GM21515 (cell line): ENCODE data around the gene C2orf92.

ENCODE experiments used
- ATAC-seq: cut with Tn5 transposase; IDR thresholded peaks from one replicate; pipeline ENCODE4 v1.9.1; 2021; ENCODE audit not compliant: unreplicated experiment

Gene C2orf92

DNA sequence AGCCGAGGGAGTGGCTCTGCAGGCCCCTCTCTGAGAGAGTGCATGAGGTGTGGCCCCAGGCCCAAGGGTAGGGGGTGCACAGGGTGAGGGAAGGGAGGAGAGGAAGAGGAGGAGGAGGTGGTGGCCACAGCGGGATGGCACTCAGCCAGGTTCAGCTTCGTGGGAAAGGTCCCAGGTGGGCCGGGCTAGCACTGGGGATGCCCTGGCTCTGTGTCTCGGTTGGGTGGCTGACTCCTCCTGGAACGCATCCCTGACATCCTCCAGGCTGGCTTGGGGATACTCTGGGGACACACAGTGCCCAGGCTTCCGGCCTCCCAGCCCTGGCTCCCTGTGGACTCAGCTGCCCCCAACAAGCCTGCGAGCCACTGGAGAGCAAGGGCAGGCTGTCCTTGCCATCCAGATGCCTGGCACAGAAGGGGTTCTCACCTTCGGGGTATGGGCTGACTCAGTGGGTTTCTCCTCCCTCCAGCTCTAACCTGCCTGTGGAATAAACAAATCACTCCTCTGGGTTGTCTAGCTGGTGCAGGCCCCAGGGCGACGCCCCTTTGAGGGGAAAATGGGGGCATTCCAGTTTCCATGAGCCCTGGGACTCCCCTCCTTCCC, 43.3 kb downstream of the C2orf92 start:
- no peak for ATAC-seq

DNA sequence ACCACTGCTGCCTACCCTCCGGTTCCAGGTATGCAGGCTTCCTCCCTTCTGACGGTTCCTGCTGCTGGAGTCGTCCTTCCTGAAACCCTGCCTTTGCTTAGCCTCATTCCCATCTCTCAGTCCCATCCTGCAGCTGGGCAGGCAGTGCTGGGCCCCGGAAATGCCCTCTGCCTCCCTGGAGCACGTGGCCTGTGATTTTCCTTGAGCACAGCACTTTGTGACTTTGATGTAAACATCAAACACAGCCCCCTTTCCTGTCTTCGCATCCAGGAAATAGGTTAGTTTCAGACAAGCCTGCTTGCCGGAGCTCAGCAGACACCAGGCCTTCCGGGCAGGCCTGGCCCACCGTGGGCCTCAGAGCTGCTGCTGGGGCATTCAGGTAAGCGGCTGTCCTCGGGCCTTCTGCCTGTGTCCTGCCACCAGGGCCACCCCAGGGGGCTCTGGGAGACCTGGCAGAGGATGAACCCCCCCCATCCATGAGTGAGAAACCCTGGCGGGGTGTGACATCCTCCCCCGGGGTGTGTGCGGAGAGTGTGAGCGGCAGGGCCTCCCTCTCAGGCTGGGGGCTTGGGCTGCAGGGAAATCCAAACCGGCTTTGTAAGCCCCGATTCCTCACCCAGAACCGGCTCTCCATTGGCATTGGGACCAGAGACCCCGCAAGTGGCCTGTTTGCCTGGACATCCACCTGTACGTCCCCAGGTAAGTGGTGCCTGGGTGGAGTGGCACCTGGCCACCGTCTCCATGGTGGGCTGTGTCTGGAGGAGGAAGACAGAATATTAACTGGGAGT, 44.0 kb downstream of the C2orf92 start, which contains the start of gene ZAP70:
TSS of gene ZAP70 (plus strand) at position 281 of the 788 bp plus-strand sequence. CDS start 10,461 bp downstream, outside the sequence.
- no peak for ATAC-seq

DNA sequence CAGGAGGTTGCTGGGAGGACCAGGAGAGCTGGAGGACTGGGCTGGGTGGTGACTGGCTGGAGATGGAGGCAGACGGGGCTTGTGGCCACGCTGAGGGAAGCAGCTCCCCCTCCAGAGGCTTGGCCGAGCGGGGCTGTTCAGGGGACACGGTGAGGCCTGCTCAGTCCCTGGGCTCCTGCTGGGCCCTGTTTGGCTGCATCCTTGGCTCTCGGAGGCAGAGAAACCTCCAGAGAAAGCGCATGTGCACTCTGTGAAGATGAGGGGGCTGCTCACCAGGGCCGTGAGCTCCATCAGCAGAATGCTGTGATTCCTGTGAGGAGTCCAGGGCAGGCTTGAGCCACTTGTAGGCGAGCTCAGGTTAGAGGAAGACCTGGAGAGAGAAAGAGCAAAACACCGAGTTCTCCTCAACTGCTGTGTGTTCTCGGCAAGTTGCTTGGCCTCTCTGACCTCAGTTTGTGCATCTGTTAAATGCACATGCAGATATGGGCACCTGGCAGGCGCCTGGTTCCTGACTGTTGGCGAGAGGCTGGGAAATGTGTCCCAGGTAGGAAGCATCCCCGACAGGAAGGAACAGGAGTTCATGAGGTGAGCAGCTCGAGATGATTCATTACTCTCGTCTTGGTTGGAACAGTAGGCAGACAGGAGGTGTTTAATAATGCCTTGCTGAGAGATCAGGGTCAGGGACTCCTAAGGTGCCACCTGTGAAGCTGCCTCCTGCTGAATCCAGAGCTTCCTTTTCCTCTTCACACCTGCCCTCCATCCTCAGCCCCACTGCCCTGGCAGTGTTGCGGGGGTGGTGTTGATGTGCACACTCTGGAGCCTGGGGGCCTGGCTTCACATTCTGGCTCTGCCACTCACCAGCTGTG, 44.8 kb downstream of the C2orf92 start:
- ATAC-seq, result no peak

DNA sequence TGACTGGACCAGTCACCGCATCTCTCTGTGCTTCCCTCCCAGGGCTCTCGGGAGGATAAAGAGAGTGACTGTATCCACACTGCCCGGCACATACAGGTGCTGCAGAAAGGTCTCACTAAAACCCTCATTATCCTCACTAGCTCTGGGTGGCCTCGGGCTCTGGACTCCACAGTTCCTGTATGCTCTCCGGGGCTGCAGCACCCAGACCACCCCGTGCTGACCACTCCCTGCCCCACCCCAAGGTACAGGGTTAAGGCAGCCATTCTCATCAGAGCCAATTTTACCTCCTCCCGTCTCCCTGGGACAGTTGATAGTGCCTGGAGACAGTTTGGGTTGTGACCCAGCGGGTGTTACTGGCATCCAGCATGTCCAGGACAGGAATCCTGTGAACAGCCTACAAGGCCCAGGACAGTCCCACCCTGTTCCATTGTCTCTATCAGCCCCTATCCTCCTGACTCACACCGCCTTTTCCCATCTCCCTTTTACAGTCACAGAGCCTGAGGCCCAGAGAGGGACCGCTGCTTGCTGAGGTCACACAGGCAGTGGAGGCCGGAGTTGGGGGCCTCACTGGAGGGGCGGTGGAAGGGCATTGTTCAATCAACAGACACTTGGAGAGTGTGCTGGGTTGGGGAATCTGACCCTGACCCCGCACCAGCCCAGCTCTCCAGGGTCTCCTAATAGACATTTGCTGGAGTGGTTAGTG, 45.6 kb downstream of the C2orf92 start:
- no peak for ATAC-seq

DNA sequence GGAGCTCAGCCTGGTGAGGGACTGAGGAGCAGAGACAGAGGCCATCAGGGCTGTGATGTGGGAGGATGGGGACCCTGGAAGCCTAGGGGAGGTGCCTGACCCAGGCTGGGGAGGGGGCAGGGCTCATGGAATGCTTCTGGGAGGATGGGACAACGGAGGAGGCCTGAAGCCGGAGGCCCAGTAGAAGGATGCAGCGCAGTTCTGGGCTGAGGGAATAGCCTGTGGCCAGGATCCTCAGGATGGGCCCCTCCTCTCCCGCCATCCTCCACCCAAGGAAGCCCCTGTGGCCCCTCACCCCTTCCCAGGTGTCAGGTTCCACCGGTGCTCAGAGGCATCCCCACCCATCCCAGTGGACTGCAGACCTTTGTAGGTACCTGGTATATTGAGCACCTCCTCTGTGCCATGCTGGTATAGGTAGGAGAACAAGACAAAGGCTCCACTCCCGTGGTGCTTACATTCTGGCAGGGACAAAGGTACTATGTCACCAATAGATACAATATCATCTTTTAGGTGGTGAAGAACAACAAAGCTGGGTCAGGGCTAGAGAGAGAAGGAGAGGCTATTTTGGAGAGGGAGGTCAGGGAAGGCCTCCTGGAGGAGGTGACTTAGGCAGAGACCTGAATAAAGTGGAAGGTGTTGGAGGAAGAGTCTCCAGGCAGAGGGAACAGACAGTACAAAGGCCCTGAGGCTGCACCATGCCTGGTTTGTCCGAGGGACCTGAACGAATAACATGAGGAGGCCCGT, 46.6 kb downstream of the C2orf92 start:
- ATAC-seq, result no peak

DNA sequence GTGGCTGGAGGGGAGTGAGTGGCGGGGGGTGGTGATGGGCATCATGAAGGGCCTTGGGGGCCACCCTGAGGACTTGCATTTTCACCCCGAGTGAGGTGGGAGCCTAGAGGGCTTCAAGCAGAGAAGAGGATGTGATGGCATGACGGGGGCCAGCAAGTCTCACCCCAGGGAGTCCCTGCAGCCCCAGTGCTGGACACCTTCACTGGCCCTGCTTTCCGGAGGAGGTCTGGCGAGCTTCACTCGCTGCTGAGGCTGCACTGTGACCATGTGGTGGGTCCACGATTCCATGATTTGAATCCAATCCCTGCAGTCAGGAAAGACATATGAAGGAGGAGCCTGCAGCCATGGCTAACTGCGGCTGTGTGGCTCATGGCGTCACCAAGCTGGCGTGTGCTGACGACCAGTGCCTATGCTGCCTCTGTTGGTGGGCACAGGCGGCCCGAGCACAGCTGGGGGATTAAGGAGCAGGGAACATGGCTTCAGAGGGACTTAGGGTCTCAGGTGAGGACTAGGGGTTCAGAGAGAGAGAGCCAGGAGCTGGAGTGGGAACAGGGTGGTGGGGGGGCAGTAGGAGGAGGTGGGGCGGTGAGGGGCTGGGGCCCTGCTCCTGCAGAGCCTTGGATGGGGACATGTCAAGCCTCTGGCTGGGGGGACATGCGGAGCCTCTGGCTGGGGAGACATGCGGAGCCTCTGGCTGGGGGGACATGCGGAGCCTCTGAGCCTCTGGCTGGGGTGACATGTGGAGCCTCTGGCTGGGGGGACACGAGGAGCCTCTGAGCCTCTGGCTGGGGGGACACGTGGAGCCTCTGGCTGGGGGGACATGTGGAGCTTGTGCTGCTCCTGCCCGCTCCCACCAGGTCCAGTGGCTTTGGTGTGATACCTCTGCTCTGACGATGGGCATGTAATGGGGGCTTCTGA, 47.4 kb downstream of the C2orf92 start:
- no peak for ATAC-seq

DNA sequence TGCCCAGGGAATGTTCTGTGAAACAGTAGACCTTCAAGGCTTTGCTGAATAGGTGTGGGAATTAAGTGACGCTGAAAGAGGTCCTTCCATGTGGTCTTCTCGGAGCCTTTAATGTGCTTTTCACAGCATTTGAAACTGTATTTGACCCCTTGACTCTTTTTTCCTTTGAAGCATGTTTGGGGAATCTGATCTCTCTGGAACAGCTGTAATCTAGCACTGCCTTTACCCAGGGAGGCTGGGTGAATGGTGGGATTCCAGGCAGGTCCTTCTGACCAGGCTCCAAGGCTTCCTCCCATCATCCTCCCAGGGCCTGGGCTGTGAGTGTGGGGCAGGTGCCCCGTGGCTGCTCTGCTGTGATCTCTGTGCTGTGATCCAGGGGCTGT, 48.1 kb downstream of the C2orf92 start:
- ATAC-seq, result no peak

DNA sequence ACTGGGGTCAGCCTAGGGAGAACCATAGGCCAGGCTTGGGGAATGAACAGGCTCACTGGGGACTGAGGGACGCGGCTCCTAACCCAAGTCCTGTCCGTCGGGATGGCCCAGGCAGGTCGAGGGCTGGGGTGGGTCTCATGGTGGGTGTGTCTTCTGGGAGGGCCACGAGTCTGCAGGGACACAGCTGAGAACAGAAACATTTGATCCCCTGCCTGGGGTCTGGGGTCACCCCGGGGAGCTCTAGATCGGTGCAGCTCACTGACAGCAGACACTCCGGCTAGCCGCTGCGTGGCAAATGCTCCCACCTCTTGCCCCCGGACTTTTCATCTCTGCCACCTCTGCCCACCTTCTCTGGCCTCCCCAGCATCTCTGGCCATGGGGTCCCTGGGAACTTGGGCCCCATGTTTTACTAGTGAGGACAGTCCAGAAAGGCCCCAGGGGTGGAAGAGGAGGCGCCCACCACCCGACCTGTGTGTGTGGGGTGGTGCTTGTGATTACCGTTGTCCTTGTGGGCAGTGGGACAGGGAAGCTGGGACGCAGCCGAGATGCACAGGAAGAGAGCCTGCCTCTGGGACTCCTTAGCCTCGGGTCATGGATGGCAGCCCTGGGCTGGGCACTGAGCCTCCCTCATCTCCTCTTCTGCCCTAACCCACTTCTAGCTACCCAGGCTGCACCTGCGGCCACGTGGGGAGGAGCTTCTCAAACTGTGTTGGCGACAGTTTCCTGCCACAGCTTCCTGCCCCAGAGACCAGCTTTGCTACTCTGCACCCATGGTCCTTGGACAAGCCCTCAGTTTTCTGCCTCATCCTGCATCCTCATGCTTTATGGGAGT, 48.8 kb downstream of the C2orf92 start:
- no peak for ATAC-seq

DNA sequence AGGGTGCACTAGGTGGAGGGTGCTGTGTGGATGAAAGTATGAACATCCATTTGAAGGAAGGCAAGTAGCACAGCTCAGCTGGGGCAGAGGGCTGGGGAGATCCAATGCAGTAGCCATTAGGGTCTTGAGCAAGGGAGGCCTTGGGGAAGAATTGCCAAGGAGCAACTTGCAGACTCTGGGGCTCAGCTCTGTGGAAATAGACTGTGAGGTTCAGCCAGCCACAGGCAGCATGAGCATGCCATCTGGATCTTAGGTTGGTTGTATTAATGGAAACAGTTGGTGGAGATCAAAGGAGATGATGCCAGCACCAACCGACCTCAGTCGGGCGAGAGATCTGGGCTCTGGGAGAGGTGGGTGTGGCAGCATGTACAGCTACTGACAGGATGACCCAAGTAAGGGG, 49.4 kb downstream of the C2orf92 start:
- ATAC-seq, result no peak

DNA sequence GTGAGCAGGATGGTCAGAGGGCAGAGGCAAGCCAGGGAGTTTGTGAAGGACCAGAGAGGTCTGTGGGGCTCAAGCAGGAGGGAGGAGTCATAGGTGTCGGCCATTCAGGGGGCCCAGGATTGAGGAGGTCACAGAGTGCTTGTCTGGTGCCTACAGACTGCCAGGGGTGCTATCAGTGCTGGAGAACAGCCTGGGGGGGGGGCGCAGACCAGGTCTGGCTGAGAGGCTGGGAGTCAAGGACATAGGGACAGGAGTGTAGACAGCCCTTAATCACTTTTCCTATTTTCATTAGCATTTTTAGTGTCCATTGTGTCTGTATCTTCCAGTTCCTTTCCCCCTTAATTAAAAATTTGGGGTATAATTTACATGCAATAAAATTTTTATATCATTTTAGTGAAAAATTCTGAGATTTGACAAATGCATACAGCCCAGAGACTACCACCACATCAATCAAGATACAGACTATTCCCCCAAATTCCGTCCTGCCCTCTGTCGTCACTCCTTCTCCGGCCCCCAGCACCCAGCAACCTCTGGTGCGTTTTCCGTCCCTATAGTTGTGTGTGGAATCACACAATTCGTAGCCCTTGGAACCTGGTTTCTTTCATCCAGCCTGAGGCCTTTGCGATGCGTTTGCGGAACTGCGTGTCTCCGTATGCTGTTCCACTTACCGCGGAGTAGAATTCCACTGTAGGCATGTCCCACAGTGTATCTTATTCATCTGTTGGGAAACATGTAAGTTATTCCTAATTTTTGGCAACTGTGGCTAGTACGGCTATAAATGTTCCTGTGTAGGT, 50.0 kb downstream of the C2orf92 start:
- ATAC-seq, result no peak

DNA sequence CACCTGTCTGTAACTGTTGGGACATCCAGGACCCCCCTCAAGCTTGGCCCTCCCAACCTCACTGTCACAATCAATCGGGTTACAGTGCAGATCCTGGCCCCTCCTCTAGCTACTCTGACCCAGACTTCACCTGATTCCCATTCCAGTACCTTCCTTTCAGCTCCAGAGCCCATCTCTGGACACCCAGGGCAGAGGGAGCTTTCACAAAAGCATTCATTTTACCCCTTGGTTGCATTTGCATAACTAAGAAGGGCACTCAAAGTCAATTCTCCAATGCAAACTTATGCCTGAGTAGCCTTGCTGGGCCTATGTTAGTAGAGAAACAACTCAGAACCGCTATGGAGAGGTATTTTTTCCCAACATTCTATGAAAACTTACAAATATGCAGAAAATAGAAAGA, 51.2 kb downstream of the C2orf92 start:
- ATAC-seq, result no peak

DNA sequence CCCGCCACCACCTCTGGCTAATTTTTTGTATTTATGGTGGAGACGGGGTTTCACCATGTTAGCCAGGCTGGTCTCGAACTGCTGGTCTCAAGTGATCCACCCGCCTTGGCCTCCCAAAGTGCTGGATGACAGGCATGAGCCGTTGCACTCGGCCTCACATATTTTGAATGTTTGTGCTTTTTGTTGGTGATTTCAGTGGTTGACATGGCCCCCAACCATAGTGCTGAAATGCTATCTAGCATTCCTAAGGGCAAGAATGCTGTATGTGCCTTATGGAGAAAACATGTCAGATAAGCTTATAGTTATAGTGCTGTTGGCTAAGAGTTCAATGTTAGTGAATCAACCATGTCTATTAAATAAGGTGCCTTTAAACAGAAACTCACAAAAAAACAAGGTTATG, 52.7 kb downstream of the C2orf92 start:
- ATAC-seq, result no peak

DNA sequence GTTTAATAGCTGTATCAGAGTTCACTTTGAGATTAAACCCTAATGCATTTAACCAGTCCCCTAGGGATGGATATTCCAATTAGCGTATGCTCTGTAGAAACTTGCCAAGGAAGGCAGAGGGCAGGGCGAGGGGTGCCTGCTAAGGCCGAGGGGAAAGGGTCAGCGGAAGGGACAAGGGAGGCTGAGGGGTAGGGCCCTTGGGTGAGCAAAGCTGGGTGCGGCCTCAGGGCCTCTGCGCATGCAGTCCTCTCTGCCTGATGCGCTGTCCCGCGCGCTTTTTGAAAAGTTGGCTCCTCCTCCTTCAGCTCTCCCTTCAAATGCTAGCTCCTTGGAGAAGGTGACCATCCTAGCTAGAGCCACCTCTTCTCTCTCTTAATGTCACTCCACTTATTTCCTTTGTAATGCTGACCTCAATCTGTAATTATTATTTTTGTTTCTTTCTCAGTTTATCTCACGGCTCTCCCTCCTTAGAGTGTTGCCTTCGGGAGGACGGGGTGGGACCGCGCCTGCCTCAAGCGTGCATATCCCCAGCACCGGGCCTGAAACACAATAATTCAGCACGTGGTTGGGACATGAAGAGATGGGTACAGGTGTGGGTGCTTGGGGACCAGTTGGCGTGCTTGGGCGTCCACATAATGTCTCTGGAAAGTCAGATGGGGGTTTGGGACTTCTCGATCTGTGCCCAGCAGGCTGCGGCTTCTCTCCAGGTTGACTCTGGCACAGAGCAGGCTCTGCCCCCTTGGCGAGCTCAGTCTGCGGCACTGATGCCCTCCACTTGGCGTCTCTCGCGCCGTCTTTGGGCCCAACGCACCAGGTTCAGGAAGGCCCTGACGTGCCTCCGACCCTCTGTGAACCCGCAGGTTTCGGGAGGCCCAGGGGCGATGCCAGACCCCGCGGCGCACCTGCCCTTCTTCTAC, 53.9 kb downstream of the C2orf92 start:
- no peak for ATAC-seq

DNA sequence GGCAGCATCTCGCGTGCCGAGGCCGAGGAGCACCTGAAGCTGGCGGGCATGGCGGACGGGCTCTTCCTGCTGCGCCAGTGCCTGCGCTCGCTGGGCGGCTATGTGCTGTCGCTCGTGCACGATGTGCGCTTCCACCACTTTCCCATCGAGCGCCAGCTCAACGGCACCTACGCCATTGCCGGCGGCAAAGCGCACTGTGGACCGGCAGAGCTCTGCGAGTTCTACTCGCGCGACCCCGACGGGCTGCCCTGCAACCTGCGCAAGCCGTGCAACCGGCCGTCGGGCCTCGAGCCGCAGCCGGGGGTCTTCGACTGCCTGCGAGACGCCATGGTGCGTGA, 54.5 kb downstream of the C2orf92 start:
- no peak for ATAC-seq

DNA sequence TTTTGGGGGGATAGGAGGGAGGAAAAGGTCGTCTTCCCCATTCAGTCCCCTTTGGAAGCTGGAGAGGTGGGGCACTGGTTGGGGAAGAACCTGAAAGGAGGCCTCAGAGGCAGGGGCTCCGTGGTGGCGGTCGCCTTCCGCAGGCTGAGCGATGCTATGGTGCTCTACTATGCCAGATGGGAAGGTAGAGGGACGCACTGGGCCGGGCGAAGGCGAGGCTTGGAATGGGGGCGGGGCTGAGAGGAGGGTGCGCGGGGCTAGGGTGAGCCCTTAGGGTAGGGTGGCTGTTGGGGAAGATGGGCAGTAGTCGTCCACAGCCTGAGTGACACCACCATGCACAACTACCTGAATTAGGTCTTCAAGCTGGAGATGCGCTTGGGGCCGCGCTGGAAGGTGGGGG, 55.0 kb downstream of the C2orf92 start:
- no peak for ATAC-seq

DNA sequence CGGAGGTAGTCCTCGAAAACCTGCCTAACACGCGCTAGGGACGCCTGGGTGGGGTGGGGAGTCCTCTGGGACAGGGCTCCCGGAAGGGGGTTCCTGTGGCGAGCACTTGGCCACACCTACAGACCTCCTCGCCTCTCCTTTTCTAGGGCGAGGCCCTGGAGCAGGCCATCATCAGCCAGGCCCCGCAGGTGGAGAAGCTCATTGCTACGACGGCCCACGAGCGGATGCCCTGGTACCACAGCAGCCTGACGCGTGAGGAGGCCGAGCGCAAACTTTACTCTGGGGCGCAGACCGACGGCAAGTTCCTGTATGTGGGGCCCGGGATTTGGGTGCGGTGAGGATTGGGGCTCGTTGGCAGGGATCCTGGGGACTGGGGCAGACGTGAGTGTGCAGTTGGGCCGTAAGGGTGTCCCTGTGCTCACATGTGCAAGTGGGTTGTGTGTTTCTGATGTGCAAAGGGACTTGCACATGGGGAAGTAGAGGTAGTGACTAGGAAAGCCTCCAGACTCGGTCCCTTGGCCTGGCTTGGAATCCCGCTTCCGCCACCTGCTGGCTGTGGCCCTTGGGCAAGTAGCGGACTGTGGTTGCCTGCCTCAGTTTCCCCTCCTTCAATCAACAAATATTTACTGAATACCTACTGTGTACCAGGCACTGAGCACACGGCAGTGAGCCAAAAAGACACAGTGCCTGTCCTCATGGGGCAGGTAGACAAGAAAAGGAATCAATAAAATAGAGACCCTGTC, 55.6 kb downstream of the C2orf92 start:
- no peak for ATAC-seq
